GM19438 (cell line): ENCODE measurements around the gene FAM50B.

ENCODE experiments used
- ATAC-seq: cut with Tn5 transposase; IDR thresholded peaks from one replicate; pipeline ENCODE4 v1.9.1; 2021; ENCODE audit warnings: low read depth; ENCODE audit not compliant: unreplicated experiment

Gene FAM50B

DNA sequence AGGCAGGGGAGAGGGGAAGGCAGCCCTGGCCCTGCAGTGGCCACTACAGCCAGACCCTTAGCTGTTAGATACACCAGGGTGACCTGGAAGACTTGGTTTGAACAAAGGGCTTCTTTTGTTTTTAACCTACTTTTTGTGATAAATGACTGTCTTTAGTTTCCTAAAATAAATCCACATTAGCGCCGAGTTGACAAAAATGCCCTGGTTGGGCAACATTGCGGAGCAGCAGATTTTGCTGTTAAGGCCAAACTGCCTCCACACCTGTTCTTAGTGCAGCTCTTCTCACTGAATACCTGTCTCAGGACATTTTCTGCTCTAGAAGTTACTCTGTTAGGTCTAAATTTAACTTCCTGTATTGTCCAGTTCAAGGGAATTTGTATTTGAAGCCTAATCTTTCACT lies 42.7 kb downstream of the FAM50B start:
- no peak for ATAC-seq

DNA sequence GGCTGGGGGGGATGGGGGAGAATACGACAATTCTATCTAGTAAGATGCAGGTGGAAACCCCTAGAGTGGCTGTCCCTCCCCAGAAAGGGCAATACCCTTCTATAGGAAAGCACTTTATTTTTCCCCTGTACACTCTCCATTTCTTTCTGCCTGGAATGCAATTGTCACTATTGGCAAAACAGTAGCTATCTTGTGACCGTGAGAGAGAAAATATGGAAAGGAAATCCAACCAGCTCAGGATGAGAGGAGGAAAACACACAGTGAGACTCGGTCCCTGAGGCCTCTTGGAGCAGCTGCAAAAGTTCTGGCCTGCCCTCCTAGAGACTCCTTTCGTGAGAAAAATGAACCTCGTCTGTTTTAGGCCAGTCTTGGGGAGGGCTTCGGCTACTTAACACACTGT lies 43.4 kb downstream of the FAM50B start:
- no peak for ATAC-seq

DNA sequence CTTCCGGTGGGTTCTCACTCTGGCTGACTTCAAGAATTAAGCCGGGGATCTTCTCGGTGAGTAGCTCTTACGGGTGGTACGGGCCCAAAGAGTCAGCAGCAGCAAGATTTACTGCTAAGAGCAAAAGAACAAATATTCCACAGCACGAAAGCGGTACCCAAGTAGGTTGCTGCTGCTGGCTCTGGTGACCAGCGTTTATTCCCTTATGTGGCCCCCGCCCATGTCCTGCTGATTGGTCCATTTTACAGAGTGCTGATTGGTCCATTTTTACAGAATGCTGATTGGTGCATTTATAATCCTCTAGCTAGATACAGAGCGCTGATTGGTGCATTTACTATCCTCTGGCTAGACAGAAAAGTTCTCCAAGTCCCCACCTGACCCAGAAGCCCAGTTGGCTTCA lies 44.3 kb downstream of the FAM50B start:
- no peak for ATAC-seq

DNA sequence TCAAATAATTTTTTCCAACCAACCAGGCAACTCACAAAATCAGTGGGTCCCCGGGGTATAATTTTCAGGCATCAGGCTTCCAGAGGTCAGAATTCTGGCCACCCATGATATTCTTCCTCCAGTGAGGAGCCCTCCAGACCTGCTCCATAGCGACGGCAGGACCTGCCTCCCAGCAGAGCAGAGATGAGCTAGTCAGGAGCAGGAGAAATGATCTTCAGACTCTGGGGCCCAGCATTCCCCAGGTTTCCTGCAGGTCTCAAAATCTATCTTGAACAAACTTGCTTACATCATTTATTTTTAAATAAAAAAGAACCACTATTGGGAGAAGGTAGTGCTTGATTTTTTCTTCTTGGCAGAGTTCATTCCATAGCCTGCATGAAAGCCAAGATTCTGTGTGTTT lies 44.7 kb downstream of the FAM50B start:
- no peak for ATAC-seq

DNA sequence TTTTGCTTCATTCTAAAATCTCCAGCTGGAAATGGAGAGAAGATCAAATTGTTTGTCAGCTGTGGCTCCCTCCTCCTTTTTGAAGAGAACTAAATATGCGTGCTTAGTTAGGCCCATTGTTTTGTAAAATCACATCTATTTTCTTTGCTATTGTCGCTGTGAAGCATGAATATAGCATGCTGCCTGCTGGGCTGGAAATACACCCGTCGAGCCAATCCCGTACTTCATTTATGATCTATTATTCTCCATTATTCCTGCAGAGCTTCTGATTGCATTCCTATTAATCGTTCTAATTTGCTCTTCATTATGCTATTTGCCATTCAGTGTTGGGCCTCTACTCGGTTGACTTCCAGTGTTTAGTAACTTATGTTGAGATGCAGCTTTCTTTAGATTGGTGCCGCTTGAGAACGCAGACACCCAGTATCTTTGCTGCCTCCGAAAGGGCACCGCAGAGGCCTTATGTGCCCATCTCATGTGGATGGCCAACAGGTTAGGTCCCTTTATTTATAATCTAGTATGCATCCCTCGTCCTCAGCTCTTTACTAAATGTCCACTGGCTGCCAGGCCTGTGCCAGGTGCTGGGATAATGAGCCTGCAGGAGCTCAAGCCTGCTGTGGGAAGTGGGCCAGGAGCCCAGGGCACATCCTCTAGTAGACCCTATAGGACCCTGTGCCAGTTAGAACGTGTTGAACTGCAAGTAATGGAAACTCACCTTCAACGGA lies 45.6 kb downstream of the FAM50B start:
- ATAC-seq = no peak

DNA sequence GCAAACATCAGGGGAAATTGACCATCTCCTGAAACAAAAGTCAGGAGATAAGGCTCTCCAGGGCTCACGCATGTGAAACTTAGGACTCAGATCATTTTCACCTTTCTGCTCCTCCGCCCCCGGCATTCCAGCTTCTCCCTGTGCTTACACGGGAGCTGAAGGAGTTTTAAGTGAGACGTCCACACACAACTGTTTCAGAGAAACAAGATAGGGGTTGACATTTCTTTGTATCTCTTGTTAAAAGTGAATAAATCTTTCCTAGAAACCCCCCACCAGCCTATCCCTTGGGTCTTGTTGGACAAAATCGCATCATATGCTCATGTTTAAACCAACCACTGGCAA lies 46.1 kb downstream of the FAM50B start:
- no peak for ATAC-seq

DNA sequence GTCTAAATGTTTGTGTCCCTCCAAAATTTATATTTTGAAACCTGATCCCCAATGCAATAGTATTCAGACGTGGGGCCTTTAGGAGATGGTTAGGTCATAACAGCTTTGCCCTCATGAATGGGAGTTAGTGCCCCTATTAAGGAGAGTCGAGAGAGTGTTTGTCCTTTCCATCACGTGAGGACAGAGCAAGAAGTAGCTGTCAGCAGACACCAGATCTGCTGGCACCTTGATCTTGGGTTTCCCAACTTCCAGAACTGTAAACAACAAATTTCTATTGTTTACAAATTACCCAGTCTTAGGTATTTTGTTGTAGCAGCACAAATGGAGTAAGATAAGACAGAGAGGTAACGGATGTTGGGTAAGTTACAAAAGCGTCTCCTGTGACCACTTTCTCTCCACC lies 46.6 kb downstream of the FAM50B start:
- ATAC-seq = no peak

DNA sequence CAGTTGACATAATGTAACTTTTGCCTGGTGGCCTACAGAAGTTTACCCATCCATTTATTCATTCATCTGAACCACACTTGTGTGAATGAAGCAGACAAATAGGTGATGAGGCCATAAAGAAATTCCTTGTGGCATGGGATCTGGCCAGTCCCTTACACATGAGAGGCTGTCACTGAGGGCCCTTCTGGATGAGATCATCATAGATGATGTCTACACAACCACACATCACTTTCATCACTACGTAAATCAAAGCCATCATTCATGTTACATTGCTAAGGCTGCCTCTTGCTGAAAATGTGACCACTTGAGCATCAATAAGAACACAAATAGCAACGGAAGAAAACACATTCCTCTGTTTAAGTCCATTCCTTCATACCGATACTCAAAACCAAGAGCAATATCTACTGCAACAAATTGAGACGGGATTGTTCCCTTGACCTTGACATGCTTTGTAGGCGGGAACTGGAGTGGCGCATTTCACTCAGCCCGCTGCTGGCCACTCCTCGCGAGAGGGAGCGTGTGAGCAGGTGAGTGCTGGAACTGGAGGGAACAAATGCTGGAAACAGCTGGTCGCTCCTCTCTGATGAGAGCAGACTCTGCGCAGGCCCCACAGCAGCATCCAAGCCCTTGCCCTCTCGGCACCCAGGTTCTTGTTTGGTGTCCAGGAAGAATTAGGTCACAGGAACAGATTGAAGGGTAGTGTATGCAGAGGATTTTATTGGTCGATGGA lies 49.3 kb downstream of the FAM50B start:
- no peak for ATAC-seq

DNA sequence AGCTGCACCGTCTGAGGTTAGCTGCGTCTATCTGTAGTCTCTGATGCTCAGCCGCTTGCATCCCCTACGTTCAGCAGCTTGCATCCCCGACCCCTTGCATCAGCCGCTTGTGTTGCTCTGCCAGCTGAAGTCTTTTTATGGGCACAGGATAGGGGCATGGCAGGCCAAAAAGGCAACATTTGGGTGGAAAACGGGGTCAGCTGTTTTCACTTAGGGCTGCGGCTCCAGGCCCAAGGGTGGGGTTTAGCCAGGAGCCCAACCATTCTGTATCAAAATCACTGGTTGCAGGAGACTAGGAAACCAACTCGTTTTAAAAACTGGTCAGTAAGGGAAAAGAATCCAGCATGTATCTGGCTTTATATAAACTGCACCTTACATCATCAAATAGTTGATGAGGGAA lies 49.9 kb downstream of the FAM50B start:
- ATAC-seq = no peak

DNA sequence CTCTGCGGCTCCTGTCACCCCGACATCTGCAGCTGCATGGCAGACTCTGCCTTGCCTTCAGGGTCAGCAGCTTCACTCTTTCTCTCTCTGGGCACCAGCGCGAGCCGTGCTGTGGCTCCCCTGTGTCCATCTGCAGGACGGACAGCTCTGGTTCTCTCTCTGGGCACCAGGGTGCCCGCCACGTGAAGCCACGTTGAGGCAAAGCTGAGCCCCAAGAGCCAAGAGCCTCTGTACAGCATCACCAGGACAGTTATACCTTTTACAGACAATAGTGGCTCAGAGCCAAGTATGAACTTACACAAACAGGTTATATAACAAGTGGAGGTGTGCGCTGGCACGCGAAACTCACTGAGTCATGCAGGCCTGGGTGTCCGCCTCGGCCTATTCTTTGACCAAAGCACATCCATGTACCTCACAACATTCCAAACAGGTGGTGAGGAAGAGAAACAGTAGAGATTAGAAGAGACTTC lies 50.8 kb downstream of the FAM50B start:
- no peak for ATAC-seq
